RWPE2 (cell line): ENCODE data around the gene TAAR9.

Experiments used
- ATAC-seq: fragments of 200-7000 bp; cut with Tn5 transposase; 3 replicates; pipeline ENCODE4 v1.9.1; 2021; ENCODE audit warnings: low read depth
- DNase-seq: peaks from one replicate; pipeline ENCODE4 v3.0.0-alpha.2; 2020; ENCODE audit warnings: low spot score
- H3K27ac ChIP-seq: fragments of 450-650 bp; 2 replicates; pipeline ENCODE4 v1.5.1; 2017; ENCODE audit warnings: mild to moderate bottlenecking; ENCODE audit not compliant: poor library complexity, severe bottlenecking
- H3K27me3 ChIP-seq: fragments of 250-450 bp; sonication (Bioruptor Pico); 2 replicates; pipeline ENCODE4 v1.5.1; 2021; ENCODE audit warnings: mild to moderate bottlenecking, moderate library complexity; ENCODE audit not compliant: insufficient read depth, poor library complexity, severe bottlenecking
- H3K36me3 ChIP-seq: fragments of 250-450 bp; sonication (Bioruptor Pico); 2 replicates; pipeline ENCODE4 v1.5.1; 2020; ENCODE audit warnings: low read depth, mild to moderate bottlenecking, moderate library complexity
- H3K4me1 ChIP-seq: fragments of 250-450 bp; sonication (Bioruptor Pico); 2 replicates; pipeline ENCODE4 v1.5.1; 2021; ENCODE audit warnings: mild to moderate bottlenecking, moderate library complexity; ENCODE audit not compliant: insufficient read depth, poor library complexity, severe bottlenecking
- H3K4me3 ChIP-seq: fragments of 250-450 bp; sonication (Bioruptor Pico); 2 replicates; pipeline ENCODE4 v1.5.1; 2021; ENCODE audit warnings: mild to moderate bottlenecking, moderate library complexity; ENCODE audit not compliant: severe bottlenecking
- H3K9me3 ChIP-seq: fragments of 250-450 bp; sonication (Bioruptor Pico); 2 replicates; pipeline ENCODE4 v1.5.1; 2021; ENCODE audit warnings: mild to moderate bottlenecking, moderate library complexity; ENCODE audit not compliant: severe bottlenecking
- CTCF ChIP-seq: fragments of 450-650 bp; IDR thresholded peaks from one replicate; pipeline ENCODE4 v1.5.1; 2017; ENCODE audit warnings: mild to moderate bottlenecking, moderate library complexity; ENCODE audit not compliant: poor library complexity, severe bottlenecking

TAAR9 gene

DNA sequence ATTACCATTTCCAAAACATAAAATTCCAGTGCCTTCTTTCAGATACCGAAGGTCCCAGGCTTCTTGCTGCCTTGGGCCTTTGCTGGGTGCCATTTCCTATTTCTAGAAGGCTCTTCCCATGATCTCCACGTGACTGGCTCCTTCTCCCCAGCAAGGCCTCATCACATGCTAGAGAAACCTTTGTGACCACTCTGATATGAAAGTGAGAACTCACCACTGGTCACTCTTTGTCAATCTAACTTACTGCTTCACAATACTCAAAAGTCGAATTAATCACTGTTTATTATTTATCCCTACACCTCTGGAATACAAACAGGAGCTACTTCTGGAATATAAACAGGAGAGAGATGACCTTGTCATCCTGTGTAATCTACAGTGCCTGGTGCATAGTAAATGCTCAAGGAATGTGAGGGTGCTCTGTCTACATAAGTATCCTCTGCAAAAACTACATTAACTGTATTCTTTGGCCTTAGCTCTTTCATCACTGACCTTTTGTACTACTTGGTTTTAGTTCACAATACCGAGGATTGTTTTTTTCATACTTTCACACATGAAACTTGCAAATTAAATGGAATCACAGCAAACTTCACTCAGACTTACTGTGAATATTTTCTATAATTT is 26.8 kb upstream of the TAAR9 start:
- ATAC-seq, result no peak
- peaks cover 16% of the 10 kb centered on the region for H3K4me1 ChIP-seq
- H3K27ac ChIP-seq, result no peak overlapping the region
- no peak for TF ChIP-seq CTCF
- no peaks in the 10 kb centered on the region for H3K27me3 ChIP-seq
- H3K36me3 ChIP-seq, result no peaks in the 10 kb centered on the region
- peaks cover 4% of the 10 kb centered on the region for H3K9me3 ChIP-seq
- DNase-seq, result no peak
- peak overlapping the region; percentile 78 for H3K4me3 ChIP-seq

GRCh38 chr6:132511831-132512220 is 26.3 kb upstream of the TAAR9 start:
- peak overlapping the region; percentile 27 for H3K27ac ChIP-seq
- no peaks in the 10 kb centered on the region for H3K27me3 ChIP-seq
- ATAC-seq (no peak), DNase-seq (no peak)
- peaks cover 16% of the 10 kb centered on the region for H3K4me1 ChIP-seq
- no peaks in the 10 kb centered on the region for H3K36me3 ChIP-seq
- peaks cover 4% of the 10 kb centered on the region for H3K9me3 ChIP-seq
- TF ChIP-seq CTCF, result no peak
- H3K4me3 ChIP-seq, result peak overlapping the region; percentile 78

GRCh38 chr6:132512342-132512637 is 25.8 kb upstream of the TAAR9 start:
- H3K4me3 ChIP-seq, result peak overlapping the region; percentile 78
- no peaks in the 10 kb centered on the region for H3K27me3 ChIP-seq
- H3K9me3 ChIP-seq, result peaks cover 4% of the 10 kb centered on the region
- peak overlapping the region; percentile 27 for H3K27ac ChIP-seq
- DNase-seq, result no peak
- no peak for ATAC-seq
- H3K36me3 ChIP-seq, result no peaks in the 10 kb centered on the region
- H3K4me1 ChIP-seq, result peaks cover 16% of the 10 kb centered on the region
- TF ChIP-seq CTCF, result no peak

DNA sequence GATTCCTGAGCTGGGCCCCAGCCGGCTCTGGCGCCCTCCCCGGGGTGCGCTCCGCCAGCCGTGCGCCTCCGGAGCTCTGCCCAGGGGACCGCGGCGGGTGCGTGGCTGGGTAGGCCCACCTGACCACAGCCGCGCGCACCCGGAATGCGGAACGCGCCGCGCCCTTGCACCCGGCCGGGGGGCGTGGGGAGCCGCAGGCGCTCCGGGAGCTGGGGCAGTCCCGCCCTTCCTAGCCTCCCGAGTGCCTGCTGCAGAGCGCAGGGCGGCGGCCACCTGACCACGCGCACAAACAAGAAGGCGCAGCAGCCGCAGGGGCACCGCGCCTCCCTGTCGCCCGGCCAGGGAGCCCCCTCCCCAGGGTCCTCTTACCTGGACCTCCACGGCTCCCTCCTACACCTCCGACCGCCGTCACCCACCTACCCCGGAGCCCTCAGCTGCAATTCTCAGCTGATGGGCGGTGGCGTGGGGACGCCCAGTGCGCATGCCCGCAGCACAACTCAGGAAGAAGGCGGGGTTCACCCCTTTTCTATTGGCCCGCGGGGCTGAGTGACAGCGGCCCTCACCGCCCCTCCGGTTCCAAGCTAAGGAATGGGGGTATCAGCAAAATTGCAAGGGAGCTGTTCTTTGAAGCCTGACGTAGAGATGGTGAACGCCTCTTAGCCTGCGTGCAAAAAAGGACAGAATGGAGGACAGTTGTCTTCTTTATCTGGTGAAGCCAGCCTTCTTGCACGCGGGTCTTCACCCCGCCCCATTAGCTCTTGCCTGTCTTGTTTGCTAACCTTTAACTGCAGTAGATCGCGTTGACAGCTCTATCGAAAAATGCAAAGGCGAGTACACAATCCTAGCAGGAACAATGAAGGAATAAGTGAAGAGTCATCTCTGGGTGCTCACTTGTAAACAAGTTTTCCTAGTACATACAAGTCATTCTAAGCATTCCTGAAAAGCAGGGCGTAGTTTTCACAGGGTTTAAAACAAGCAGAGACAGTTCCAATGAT is 25.1 kb upstream of the TAAR9 start, which contains the start of gene STX7:
STX7 (minus strand) TSS at position 479 of the 995 bp plus-strand sequence. CDS start 9,586 bp downstream, outside the sequence.
- Histone ChIP-seq H3K9me3 (peaks cover 4% of the 10 kb centered on the region), H3K27me3 (no peaks in the 10 kb centered on the region), H3K4me1 (peaks cover 16% of the 10 kb centered on the region), H3K27ac (peak within 1 kb of the TSS; percentile 27), H3K36me3 (no peaks in the 10 kb centered on the region), H3K4me3 (peak within 1 kb of the TSS; percentile 78)
- DNase-seq (peak; percentile 85), ATAC-seq (peak; percentile 91)
- TF ChIP-seq CTCF, result no peak
